ENCODE data around the gene TPP1.

The TPP1 gene

GRCh38 chr11:6563667-6564066, 55.6 kb downstream of the TPP1 start:
- TF ChIP-seq CTCF (IDR thresholded peaks at IDR 0.05; ENCODE audit: control extremely low read depth, extremely low read depth, low read depth, missing control alignments), result no peak
- ChIA-PET POLR2A (no interaction called here), CTCF (interaction anchor here (1.0 to 1.2 kb wide), 3 partner anchors 16 to 34 kb away, joined by 3 to 5 read pairs (median 3); no protein-coding TSS in a partner anchor)
- peak; percentile 14 for DNase-seq (ENCODE audit: extremely low spot score)

- no peak for TF ChIP-seq CTCF (IDR thresholded peaks at IDR 0.05; ENCODE audit: control extremely low read depth, extremely low read depth, low read depth, missing control alignments)
- CTCF ChIA-PET, result interaction anchor here (1.0 to 1.2 kb wide), 4 partner anchors 17 to 34 kb away, joined by 3 to 5 read pairs (median 3); no protein-coding TSS in a partner anchor
- POLR2A ChIA-PET, result no interaction called here
- no peak for DNase-seq (ENCODE audit: extremely low spot score)
Observed at GRCh38 chr11:6563121-6563619, 56.1 kb downstream of the TPP1 start.

Measured in GM10248 (cell line).